Measurements from ENCODE around the gene FAM131C. TPM values are rescaled to one million over a fixed set of nuclear protein-coding genes. Genes with fewer than 3 reads are reported as not detected.

The FAM131C gene
- total RNA-seq, 1 donor from 2014 or later: 0.46 TPM

DNA sequence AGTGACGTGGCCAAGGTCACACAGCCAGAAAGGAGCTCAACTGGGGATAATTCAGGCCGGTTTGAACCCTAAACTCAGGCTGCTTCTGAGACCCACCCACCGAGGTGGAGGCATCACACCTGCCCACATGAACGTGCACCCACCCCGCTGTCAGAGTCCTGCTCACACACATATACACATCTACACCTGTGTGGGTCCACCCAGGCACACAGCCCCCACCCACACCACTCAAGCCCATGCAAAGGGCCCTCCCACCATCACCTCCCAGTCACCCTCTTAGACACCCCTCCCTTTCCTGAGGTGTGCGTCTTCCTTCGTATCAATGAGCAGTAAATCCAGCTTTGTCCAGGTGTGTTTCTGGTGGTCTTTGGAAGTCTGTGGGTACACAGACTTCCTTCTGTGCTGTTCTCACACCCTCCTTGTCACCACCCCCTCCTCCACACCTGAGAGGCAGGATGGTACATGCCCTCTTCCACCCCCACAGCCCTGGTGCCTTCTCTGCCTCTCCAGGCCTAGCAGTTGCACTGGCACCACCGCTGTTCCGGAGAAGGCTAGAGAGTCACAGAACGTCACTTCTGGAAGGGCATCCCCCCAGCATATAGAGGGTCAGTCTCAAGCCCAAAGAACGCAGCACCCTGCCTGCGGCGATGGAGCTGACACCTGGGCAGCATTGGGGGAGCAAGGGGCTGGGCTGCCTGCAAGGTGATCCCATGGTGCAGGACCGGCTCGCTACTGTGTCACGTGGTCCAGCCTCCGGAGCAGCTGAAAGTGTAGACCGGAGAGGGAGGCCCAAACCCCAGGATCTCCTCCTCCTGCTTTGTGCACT lies 18.9 kb upstream of the FAM131C start:
- DNase-seq (ENCODE audit: low read depth): no peak
- no peak for TF ChIP-seq CTCF (conservative IDR thresholded peaks at IDR 0.05; ENCODE audit: low read depth, low read length)
- no peak overlapping the region for H3K4me3 ChIP-seq (ENCODE audit: low read depth, low read length)

DNA sequence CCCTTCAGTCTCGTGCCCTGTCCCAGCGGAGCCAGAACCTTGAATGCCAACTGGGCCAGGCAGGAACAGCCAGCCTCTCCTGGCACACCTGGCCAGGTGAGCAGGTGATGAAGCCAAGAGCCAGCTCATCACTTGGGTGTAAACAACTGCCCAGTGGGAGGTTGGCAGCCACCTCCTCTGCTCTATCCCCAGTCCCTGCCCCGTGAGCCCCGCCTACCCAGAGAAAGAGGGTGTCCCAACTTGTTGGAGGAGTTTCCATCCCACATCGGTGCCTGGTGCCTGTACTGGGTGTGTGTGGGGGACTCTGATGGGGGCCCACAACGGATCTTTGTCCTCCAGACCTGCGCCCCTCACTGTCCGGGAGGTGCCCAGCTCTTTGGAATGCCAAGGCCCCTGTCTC lies 17.8 kb upstream of the FAM131C start:
- TF ChIP-seq CTCF (conservative IDR thresholded peaks at IDR 0.05; ENCODE audit: low read depth, low read length): no peak
- no peak overlapping the region for H3K4me3 ChIP-seq (ENCODE audit: low read depth, low read length)
- DNase-seq (ENCODE audit: low read depth): no peak

- TF ChIP-seq CTCF (conservative IDR thresholded peaks at IDR 0.05; ENCODE audit: low read depth, low read length): no peak
- DNase-seq (ENCODE audit: low read depth): no peak
- H3K4me3 ChIP-seq (ENCODE audit: low read depth, low read length): no peak overlapping the region
Measured at GRCh38 chr1:16090076-16090826, 16.8 kb upstream of the FAM131C start.

DNA sequence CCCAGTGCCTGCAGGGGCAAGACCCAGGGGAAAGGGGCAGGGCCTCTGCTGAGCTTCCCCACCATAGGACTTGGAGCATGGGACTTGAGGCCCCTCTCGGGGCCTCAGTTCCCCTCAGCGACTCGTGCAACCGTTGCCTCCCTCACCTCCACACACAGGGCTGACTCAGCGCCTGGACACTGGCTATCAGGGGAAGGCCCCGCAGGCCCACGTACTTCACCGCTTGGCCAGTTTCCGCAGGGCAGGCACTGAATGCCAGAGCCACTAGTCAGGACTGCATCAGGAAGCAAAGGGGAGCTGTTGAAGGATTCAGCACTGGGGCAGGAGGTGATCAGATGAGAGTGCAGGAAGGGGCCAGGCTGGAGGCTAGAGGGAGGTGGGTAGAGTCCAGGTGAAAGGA lies 15.5 kb upstream of the FAM131C start:
- TF ChIP-seq CTCF (conservative IDR thresholded peaks at IDR 0.05; ENCODE audit: low read depth, low read length): no peak

DNA sequence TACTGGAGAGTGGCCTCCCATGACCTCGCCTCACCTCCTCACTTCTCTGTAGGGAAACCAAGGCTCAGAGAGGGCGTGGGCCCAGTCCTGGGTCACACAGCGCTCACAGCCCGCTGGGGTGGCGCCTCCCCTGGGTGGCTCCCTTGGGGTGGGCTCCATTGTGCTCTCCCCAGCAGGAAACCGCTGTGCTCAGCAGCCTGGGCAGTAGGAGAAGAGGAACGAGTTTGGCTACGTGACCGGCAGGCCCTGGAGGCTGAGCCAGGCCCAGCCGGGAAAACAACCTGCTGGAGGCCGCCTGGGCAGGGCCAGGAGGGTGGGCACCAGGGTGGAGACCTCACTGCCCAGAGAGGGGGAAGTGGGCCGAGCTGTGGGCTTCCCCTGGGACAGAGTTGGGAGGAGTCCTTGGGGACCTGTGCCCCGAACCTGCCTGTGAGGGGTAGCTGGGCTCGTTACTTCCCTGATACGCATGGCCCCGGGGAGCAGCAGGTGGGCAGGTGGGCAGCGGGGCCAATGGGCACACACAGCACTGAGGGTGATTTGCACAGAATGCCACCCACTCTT lies 15.0 kb upstream of the FAM131C start:
- H3K4me3 ChIP-seq (ENCODE audit: low read depth, low read length): no peak overlapping the region
- no peak for TF ChIP-seq CTCF (conservative IDR thresholded peaks at IDR 0.05; ENCODE audit: low read depth, low read length)
- DNase-seq (ENCODE audit: low read depth): no peak

More for the DNA sequence above, 15.5 kb upstream of the FAM131C start:
- no peak overlapping the region for H3K4me3 ChIP-seq (ENCODE audit: low read depth, low read length)
- no peak for DNase-seq (ENCODE audit: low read depth)

DNA sequence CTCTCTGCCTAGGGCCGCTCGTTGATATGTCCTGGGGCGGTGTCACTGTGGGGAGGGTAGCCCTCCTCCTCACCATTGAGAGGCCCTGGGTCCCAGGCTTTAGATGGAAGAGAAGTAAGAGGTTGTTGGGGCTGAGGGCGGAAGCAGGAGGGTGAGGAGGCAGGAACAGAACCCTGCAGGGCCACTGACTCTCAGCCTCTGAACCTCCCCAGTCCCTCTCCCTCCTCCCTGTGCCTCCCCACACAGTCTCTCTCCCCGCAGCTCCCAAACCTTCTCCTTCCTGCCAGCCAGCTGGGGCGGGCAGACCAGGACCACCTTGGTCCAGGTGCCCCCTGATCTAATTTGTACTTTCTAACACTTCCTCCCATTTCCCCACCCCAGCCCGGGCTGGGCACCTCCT lies 14.3 kb upstream of the FAM131C start:
- no peak for TF ChIP-seq CTCF (conservative IDR thresholded peaks at IDR 0.05; ENCODE audit: low read depth, low read length)
- no peak for DNase-seq (ENCODE audit: low read depth)
- no peak overlapping the region for H3K4me3 ChIP-seq (ENCODE audit: low read depth, low read length)

Data from epithelial cell of proximal tubule (primary cell).